ENCODE results near the gene ASB1.
"Not testable (repeated sequence)": the region's sequence is repeated elsewhere in the genome, so short reads cannot be mapped to it uniquely, and the experiment has no call there.

The ASB1 gene

GRCh38 chr2:238404406-238405216 lies 22.1 kb upstream of the ASB1 start:
- DNase-seq, result no peak

GRCh38 chr2:238405217-238405555 lies 21.5 kb upstream of the ASB1 start:
- DNase-seq, result not testable (repeated sequence)

GRCh38 chr2:238406221-238406997 lies 20.3 kb upstream of the ASB1 start:
- DNase-seq, result no peak

GRCh38 chr2:238406998-238407285 lies 19.8 kb upstream of the ASB1 start:
- no peak for DNase-seq

GRCh38 chr2:238407566-238407965 lies 19.2 kb upstream of the ASB1 start:
- no peak for DNase-seq

GRCh38 chr2:238408615-238409340 lies 17.9 kb upstream of the ASB1 start:
- DNase-seq, result no peak

- no peak for DNase-seq
Measured at GRCh38 chr2:238409341-238410199, 17.2 kb upstream of the ASB1 start.

- no peak for DNase-seq
Measured at GRCh38 chr2:238412067-238412767, 14.5 kb upstream of the ASB1 start.

- DNase-seq, result no peak
Measured at GRCh38 chr2:238413368-238413767, 13.4 kb upstream of the ASB1 start.

- DNase-seq, result peak; percentile 79
Measured at GRCh38 chr2:238415036-238415764, 11.5 kb upstream of the ASB1 start.

- DNase-seq, result no peak
Measured at GRCh38 chr2:238415893-238416292, 10.8 kb upstream of the ASB1 start.

GRCh38 chr2:238418196-238418998 lies 8.3 kb upstream of the ASB1 start:
- DNase-seq, result no peak

GRCh38 chr2:238418999-238419546 lies 7.7 kb upstream of the ASB1 start:
- no peak for DNase-seq

GRCh38 chr2:238420442-238420841 lies 6.3 kb upstream of the ASB1 start:
- no peak for DNase-seq

- DNase-seq, result peak; percentile 68
Measured at GRCh38 chr2:238420878-238421694, 5.6 kb upstream of the ASB1 start.

GRCh38 chr2:238421695-238422035 lies 5.1 kb upstream of the ASB1 start:
- no peak for DNase-seq

GRCh38 chr2:238422285-238422684 lies 4.4 kb upstream of the ASB1 start:
- DNase-seq, result no peak

GRCh38 chr2:238422940-238423339 lies 3.8 kb upstream of the ASB1 start:
- no peak for DNase-seq

GRCh38 chr2:238423561-238424312 lies 3.0 kb upstream of the ASB1 start:
- DNase-seq, result no peak
